ENCODE results near the gene VCAM1. TPM values are rescaled to one million over a fixed set of nuclear protein-coding genes. Genes with fewer than 3 reads are reported as not detected.
A peak's percentile ranks its signal among the peaks of the same experiment; 100 is the strongest.
"Not testable (repeated sequence)": the region's sequence is repeated elsewhere in the genome, so short reads cannot be mapped to it uniquely, and the experiment has no call there.

Gene VCAM1, protein sequence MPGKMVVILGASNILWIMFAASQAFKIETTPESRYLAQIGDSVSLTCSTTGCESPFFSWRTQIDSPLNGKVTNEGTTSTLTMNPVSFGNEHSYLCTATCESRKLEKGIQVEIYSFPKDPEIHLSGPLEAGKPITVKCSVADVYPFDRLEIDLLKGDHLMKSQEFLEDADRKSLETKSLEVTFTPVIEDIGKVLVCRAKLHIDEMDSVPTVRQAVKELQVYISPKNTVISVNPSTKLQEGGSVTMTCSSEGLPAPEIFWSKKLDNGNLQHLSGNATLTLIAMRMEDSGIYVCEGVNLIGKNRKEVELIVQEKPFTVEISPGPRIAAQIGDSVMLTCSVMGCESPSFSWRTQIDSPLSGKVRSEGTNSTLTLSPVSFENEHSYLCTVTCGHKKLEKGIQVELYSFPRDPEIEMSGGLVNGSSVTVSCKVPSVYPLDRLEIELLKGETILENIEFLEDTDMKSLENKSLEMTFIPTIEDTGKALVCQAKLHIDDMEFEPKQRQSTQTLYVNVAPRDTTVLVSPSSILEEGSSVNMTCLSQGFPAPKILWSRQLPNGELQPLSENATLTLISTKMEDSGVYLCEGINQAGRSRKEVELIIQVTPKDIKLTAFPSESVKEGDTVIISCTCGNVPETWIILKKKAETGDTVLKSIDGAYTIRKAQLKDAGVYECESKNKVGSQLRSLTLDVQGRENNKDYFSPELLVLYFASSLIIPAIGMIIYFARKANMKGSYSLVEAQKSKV
- total RNA-seq: 55.3 TPM

DNA sequence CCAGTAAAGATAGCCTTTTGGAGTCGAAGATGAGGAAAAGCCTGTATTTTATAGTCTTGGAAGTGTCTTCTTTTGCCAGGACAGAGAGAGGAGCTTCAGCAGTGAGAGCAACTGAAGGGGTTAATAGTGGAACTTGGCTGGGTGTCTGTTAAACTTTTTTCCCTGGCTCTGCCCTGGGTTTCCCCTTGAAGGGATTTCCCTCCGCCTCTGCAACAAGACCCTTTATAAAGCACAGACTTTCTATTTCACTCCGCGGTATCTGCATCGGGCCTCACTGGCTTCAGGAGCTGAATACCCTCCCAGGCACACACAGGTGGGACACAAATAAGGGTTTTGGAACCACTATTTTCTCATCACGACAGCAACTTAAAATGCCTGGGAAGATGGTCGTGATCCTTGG, at the start of gene VCAM1:
TSS of gene VCAM1 (plus strand) at position 253 of the 400 bp plus-strand sequence. CDS start at position 372, 119 bp downstream.
- peak; percentile 56 for DNase-seq

DNA sequence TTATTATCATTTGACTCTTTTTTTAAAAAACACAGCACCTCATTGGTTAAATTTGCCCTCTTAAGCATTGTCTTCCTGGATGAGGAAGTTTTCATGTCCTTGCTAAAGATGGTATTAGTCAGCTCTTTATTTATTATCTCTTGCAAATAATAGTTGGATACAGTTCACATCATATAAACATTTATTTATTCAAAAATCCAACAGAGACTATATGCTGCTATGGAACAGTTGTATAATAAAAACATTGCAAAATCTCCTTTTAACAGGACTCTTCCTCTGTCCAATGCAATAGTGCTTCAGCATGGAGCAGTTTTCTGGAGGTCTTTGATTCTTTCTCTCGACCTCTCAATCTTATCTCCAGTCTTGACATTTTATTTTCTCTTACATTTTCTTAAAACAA, 49.5 kb upstream of the VCAM1 start:
- no peak for DNase-seq

DNA sequence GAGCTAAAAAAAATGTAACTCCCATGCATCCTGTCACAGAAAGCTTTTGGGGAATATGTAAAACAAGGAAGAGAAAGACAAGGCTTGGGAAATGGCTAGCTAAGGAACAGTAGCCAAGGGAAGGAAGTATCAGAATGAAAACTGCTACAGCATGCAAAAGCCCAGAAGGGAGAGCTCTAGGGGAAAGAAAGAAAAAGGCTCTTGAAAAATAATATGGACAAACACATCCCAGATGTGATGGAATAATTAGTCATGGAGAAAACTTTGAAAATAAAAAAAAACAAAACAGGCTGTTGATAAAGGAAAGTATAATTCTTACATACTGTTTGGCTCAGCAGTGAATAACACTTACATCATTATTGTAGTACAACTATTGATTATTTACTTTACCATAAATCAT, 47.9 kb upstream of the VCAM1 start:
- no peak for DNase-seq

DNA sequence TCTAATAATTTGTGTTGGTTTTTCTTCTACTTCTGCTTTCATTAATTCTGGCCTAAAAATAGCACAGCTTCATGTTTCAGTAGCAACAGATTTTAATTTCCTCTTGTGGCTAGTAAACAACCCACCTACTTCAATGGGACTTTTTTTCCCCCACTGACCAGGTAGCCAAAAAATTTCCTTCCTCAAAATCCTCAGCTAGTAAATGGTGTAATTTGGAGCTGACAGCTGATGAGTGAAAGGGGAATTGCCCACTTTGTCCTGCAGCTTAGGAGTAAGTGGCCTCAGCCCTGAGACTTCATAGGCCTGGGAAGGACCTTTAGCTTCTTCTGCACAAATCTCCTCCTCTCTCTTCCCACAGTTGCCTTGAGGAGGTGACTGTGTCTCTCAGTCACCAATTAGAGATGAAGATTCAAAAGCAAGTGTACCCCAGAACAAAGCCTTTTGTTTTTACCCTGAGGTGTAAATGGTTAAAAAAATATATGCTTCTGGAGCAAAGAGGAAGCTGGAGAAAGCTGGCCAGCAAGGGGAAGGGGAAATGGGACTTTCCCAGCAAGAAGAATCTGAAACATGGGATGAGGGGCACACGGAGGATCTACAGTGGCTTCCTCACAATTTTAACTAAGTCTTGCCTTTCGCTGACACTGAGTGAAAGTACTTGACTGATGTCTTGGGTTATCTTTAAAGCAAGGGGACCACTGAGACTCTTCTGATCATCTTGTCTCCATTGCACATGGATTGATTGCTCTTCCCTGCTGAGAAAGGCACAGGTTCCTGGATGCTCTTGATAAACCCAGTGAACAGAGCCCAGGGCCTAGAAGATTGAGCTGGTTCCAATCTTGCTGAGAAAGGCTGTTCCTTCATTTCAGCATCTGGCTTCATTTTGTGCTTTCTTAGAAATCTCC, 35.8 kb upstream of the VCAM1 start:
- no peak for DNase-seq

DNA sequence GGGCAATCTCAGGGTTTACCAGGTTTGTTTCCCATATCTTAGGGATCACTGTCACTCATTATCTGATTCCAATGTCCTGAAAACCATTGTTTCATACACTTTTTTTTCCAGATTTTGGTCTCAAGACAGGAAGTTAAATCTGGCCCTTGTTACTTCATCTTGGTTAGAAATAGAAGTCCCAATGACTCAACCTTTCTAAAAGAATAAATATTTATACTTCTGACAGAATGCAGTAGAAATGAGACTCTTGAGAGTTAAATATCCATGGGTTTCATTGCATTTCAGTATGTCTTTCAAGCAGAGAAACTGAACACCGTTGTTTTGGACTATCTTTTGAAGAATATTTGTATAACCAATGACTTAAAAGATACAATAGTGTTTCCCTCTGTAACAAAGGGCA, 19.8 kb upstream of the VCAM1 start:
- no peak for DNase-seq

DNA sequence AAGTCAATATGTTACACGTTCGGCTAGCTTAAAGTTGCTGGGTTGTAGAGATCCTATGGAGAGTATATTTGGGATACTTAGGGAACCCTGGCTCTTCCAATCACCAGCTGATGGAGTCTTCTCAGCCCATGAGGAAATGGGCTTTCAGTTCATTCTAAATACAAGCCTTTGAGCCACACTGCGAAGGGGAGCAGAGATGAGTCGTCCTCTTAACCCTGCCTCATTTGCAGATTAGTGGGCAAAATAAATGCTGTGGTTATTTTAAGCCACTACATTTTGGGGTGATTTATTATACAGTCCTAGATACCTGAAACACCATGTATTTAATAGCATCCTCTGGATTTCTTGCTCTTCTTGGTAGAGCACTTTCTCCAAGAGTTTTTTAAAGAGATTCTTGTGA, 19.0 kb upstream of the VCAM1 start:
- no peak for DNase-seq

DNA sequence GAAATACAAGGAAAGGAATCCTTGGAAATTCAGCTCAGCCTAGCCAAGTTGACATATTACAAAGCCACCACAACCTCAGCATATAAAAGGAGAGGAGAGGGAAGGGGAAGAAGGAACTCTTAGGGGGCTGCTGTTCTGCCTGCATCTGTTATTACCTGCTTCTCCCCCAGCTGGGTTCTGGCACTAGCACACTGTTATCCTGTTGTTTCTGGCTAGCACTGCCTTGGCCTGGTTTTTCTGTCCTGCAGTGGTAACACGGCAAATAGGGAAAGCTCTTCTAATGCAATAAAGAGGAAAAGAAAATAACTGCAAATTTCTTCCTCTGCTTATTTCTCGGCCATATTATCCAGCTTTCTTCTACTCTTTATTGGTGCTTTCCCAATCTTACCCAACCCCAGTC, 16.5 kb upstream of the VCAM1 start:
- no peak for DNase-seq

DNA sequence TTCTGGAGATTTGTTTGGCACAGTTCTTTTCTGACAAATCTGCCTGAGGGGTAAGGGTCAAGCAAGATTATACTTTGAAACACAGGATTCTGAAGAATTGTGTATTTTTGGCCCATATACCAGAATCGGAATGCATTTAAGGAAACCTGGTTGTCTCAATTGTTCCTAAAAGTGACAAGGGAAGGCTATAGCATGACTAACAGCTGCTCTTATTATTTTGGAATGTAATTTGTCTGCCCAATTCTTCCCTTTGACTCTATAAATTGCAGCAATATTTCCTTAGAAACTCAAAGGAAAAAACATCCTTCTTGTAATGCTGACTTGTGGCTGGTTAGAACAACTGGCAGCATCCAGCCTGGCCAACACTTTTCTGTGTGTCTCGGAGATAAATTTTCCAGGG, 15.8 kb upstream of the VCAM1 start:
- DNase-seq: no peak

DNA sequence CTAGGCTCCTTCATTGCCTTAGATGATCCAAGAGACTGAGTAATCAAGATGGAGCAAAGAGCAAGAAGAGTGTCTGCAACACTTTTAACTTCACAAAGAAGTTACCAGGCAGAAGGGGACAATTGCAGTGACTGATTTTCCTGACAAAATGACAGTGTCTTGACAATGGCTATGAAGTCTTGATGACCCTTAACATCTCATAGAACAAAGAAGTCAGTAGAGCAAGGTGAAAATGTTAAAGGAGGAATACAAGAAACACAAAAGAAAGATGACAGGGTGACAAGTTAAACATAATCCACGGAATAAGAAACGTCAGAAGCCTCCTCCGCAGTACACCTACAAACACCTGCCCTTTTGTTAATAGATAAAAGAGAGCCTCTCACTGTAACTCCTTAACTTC, 15.1 kb upstream of the VCAM1 start:
- DNase-seq: no peak

DNA sequence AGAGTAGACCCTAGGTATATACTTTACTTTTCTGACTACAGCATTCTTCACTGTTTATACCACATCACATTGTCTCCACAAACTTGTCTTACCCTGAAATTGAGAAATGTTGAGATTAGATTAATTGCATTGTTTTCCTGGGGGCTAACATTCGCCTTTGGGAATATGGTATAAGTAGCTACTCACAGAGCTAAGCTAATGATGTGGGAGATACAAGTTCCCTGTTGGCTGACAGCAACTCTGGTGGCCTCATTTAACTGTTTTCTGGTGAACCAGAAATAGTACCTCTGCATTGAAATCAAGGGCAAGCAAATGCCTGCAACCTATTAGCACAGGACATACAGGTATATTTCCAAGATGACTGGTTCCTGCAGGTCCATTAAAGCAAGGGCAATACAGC, 13.2 kb upstream of the VCAM1 start:
- no peak for DNase-seq

DNA sequence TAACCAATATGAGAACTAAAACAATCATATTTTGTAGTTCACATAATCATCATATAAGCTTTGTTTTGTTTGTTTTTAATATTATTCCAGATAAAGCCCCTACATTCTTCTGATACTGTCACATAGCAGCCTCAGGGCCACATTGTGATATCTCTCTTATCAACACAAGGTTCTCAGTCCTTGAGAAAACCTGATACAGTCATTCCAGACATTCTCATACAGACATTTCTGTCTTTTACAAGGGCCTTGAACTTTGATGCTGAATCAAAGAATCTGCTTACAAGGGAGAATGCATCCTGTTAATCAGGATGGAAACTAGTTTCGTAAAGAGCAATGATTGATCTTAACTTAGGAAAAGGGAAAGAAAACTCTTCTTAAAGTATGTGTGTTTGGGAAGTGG, 12.7 kb upstream of the VCAM1 start:
- DNase-seq: no peak

DNA sequence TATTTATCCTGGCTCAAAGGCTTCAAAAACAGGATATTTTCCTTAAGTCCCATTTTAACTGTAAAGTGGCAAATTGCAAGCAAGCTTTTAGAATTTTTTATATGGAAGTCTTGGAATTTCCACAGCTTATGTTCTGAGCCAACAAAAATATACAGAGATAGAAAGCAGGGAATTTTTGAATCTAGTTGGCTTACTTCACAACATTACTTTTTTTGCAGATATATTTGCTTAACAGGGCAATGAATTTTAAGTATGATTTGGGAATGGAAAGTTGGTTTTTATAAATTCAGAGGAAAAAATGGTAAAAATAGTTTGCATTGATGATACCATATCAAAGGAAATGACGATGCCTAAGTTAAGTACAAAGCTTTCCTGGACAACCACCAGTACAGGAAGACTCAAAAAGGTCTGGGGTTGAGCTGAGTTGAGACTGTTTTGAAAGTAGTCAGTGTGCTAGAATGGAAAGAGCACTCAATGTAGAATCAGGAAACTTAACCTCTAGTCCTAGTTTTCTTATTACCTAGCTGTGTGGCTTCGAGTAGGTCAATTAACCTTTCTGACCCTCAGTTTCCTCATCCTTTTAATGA, 11.0 kb upstream of the VCAM1 start:
- DNase-seq: no peak

DNA sequence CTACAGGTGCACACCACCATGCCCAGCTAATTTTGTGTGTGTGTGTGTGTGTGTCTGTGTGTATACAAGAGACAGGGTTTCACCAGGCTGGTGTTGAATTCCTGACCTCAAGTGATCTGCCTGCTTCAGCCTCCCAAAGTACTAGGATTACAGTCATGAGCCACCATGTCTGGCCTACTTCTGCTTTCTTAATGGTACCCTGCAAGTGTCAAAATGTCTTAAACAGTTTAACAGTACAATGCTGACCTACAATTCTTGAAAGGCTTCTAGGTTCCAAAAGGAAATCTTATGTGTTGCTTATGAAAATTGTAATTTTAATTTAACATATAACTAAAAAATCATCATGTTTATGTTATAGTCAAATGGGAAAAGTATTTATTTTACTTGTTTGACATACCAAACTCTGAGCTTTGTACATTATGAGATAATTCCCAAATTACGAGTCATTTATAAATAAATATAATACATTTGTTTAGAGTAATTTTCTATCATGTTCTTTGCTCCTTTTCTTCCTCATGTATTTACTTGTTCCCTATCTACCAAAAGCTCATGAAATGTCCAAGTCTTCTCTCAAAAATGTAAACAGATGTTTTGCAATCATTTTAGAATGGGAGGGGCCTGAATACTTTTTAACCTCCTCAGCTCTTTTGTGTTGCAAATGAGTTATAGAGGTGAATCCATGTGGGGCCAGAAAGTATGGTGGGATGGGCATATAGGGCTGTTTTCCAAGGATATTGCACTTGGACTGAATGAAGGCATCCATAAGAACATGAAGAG, 8.4 kb upstream of the VCAM1 start:
- no peak for DNase-seq

DNA sequence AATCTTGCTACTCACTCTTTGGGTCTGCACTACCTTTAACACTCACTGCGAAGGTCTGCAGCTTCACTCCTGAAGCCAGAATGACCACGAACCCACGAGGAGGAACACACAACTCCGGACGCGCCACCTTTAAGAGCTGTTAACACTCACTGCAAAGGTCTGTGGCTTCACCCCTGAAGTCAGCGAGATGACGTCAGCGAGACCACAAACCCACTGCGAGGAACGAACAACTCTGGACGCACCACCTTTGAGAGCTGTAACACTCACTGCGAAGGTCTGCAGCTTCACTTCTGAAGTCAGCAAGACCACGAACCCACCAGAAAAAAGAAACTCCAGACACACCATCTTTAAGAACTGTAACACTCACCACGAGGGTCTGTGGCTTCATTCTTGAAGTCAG, 6.5 kb upstream of the VCAM1 start:
- DNase-seq: not testable (repeated sequence)

DNA sequence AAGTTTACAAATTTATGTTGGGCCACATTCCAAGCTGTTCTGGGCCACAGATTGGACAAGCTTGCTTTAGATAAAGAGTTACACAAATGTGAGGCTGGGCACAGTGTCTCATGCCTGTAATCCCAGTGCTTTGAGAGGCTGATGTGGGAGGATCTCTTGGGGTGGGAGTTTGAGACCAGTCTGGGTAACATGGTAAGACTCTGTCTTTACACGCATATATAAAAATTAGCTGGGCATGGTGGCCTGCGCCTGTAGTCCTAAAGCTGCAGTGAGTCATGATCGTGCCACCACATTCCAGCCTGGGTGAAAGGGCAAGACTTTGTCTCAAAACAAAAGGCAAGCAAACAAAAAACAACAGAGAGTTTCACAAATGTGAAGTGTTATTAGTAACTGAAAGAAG, 5.9 kb upstream of the VCAM1 start:
- DNase-seq: no peak

DNA sequence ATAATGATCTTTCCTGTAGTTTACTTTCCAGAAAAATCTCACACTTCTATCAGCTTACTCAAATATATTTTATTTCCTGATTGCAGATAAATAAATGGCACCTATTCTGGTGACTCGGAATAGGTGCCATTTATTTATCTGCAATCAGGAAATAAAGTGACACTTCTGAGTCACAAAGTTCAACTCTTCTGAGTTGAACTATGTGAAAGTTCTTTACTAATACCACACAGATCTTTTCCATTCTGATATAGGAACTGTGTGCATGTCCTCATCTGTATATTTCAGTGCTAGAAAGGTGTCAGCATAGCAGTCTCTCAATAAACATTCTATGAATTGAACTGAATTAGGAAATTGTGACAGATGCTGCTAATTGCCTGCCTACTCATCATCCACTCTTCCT, 4.9 kb upstream of the VCAM1 start:
- DNase-seq: no peak

DNA sequence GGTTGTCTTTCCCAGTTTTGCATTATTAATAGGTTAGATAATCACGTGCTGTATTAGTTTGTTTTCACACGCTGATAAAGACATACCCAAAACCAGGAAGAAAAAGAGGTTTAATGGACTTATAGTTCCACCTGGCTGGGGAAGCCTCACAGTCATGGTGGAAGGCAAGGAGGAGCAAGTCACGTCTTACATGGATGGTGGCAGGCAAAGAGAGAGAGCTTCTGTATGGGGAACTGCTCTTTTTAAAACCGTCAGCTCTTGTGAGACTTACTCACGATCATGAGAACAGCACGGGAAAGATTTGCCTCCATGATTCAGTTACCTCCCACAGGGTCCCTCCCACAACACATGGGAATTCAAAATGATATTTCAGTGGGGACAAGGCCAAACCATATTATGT, 2.3 kb upstream of the VCAM1 start:
- DNase-seq: no peak

DNA sequence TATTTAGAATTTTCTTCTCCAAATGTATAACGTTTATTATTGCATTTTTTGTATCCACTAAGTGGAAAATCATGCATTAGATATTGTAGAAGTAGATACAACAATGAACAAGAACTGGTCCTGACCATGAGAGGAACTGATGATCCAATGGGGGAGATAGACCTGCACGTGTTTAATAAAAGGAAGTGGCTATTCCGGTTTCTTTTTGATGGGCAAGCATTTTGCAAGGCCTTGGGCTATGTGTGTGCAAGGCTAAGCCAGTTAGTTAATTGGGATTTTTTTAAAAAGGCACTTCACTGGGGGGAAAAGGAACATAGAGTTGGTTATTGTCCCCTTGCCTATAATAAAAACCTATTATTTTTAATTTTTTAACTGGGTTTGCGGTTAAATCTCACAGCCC, 961 bp upstream of the VCAM1 start:
- DNase-seq: no peak

DNA sequence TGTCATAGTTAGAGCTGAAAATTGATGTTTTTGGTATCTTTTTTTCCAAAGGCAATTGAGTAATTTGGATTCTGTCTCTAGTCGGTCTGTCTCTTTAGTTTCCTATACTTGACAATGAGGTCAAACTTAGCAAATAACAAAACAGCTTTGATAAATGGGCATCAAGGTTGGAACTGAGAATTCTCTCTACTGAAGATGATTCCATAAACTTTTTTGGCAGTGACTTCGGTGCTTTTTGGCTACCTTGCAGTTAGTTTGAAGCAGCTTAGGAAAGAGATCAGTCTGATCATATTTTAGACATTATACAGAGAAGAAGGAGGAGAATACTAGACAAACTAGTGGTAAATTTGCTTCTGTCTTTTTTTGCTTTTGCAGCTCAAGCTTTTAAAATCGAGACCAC, 559 bp downstream of the VCAM1 start:
- no peak for DNase-seq

DNA sequence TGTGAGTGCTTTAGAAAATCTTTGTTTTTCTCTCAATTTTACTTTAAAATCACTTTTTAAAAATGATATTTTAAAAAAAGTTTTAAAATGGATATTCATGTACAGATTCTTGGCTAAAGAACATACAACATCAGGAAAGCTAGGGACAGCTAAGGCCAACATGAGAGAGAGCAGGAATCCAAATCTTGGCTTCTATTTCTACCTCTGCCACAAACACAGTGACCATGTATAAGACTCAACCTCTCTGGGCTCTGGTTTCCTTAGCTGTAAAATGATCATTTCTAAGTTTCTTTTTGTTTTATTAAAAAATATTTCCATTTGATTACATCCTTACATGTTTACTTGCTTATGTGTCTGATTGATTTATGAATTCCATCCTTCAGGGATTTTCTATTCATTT, 1.2 kb downstream of the VCAM1 start:
- no peak for DNase-seq

DNA sequence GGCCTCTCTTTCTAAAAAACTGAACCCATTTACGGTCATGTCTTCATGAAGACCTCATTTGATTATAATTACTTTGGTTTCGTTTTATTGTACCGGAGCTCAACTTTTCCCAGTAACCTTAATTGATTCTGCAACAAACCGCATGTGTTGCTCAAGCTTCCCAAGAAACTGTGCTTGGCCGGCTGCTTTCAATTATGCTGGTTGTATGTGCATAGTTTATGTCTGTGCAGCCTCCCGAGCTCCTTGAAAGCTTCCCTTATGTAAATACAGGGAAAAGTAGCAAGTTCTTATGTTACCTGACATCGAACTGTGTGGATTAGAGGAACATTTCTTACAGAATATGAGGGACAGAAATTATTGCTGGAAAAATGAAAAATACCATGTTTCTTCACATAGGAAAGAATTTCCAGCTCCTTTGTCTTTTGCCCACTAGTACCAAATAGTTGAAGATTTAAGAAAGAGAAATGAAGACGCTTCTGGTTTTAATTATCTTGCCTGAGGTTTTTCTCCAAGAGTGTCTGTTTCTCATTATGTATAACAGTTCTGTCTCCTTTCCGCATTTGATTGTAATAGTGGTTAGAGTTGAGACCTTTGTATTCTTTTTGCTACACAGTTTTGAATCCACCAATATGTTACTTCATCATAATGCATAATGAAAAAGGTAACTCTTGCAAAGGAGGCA, 2.1 kb downstream of the VCAM1 start:
- peak; percentile 94 for DNase-seq
